HepG2 (cell line): ENCODE results near the gene ACSS2. TPM values are rescaled to one million over a fixed set of nuclear protein-coding genes. Genes with fewer than 3 reads are reported as not detected.

ENCODE experiments used
- ATAC-seq: fragments of 200-7000 bp; cut with Tn5 transposase; 3 replicates; pipeline ENCODE4 v1.9.1; 2020; ENCODE audit warnings: mild to moderate bottlenecking, moderate library complexity
- BruUV-seq: library from RNA; stranded (reverse); fragments of 400-500 nt; replicated peaks from 2 replicates; lab custom pipeline; 2021; lab: Mats Ljungman, UMichigan
- CTCF ChIA-PET: fragments of 300-600 bp; formaldehyde crosslinking; extraction: SDS; loops from one replicate; lab custom pipeline; 2021; ENCODE audit warnings: low total read pairs, inconsistent platforms, low intra/inter-chr PET ratio; lab: Yijun Ruan, JAX
- POLR2A ChIA-PET: fragments of 350-600 bp; sonication (Branson Sonifier 250); formaldehyde crosslinking; loops from one replicate; lab custom pipeline; 2020; ENCODE audit warnings: antibody characterized with exemption, inconsistent platforms; lab: Yijun Ruan, JAX
- DNase-seq: peaks from one replicate; pipeline ENCODE4 v3.0.0-alpha.2; 2015; ENCODE audit warnings: low spot score
- FAIRE-seq: peaks from 3 replicates; lab custom pipeline; 2011; peaks lifted over from hg19 to GRCh38; lab: Jason Lieb, UNC
- H2AFZ ChIP-seq: one replicate; pipeline ENCODE4 v1.6.1; 2011; ENCODE audit warnings: low read length, inconsistent platforms
- H3K27ac ChIP-seq: fragments of 300-600 bp; 3 replicates; pipeline ENCODE4 v1.8.0; 2011; ENCODE audit warnings: mixed run types, mild to moderate bottlenecking, mixed read lengths, low read length, inconsistent platforms; ENCODE audit not compliant: insufficient read depth; ENCODE audit errors: extremely low read length
- H3K27me3 ChIP-seq, 2 experiments: fragments of 200-600 bp in 1 of 2; 2 replicates in 1 of 2; 3 replicates in 1 of 2; pipeline versions ENCODE4 v1.6.0 to v1.8.0; 2011; ENCODE audit warnings: low read length in 2 of 2, mild to moderate bottlenecking in 2 of 2, moderate library complexity in 2 of 2, inconsistent platforms in 1 of 2; ENCODE audit not compliant: insufficient read depth in 2 of 2, control insufficient read depth in 1 of 2
- H3K36me3 ChIP-seq, 2 experiments: fragments of 200-600 bp in 1 of 2; replicated peaks in 1 of 2; 2 replicates in 1 of 2; 3 replicates in 1 of 2; pipeline versions ENCODE4 v1.5.1 to v1.8.0; 2011; ENCODE audit warnings: low read length in 2 of 2, inconsistent platforms in 1 of 2; ENCODE audit not compliant: insufficient read depth in 2 of 2, control insufficient read depth in 1 of 2
- H3K4me1 ChIP-seq: 2 replicates; pipeline ENCODE4 v1.5.1; 2012; ENCODE audit warnings: low read length, inconsistent platforms; ENCODE audit not compliant: insufficient read depth
- H3K4me2 ChIP-seq: 2 replicates; pipeline ENCODE4 v1.6.0; 2011; ENCODE audit warnings: low read depth, low read length, inconsistent platforms
- H3K4me3 ChIP-seq, 3 experiments: fragments of 200-600 bp in 1 of 3; sonication (generic), shearing (Covaris generic) in 1 of 3; replicated peaks in 1 of 3; 2 replicates each; pipeline ENCODE4 v1.5.1; 2011 to 2016; ENCODE audit warnings: low read length in 3 of 3, inconsistent platforms in 2 of 3, low read depth in 2 of 3, mild to moderate bottlenecking in 2 of 3, control low read depth in 1 of 3, mixed read lengths in 1 of 3; ENCODE audit not compliant: insufficient read depth in 1 of 3
- H3K79me2 ChIP-seq: one replicate; pipeline ENCODE4 v1.6.1; 2011; ENCODE audit warnings: low read length, inconsistent platforms; ENCODE audit not compliant: insufficient read depth
- H3K9ac ChIP-seq: 2 replicates; pipeline ENCODE4 v1.6.0; 2011; ENCODE audit warnings: mild to moderate bottlenecking, low read depth, low read length, inconsistent platforms; ENCODE audit not compliant: insufficient read depth
- H3K9me3 ChIP-seq: 2 replicates; pipeline ENCODE4 v1.5.1; 2012; ENCODE audit warnings: mild to moderate bottlenecking, low read length
- H4K20me1 ChIP-seq: 2 replicates; pipeline ENCODE4 v1.6.0; 2011; ENCODE audit warnings: inconsistent platforms, mild to moderate bottlenecking, low read length, moderate library complexity; ENCODE audit not compliant: insufficient read depth
- ADNP ChIP-seq: sonication (generic); formaldehyde crosslinking; IDR thresholded peaks from 2 replicates; pipeline ENCODE4 v1.4.0; 2020; ENCODE audit warnings: missing genetic modification reagents
- MXI1 ChIP-seq: IDR thresholded peaks from 3 replicates; pipeline ENCODE4 v1.6.1; 2012; ENCODE audit warnings: low read depth, low read length, inconsistent platforms, borderline replicate concordance
- NONO ChIP-seq, 2 experiments: fragments of 450-650 bp in 1 of 2; sonication (generic) in 1 of 2; formaldehyde crosslinking in 1 of 2; IDR thresholded peaks in 1 of 2; conservative IDR thresholded peaks in 1 of 2; 2 replicates each; pipeline versions ENCODE4 v1.6.1 to v1.8.0; 2017 to 2022; ENCODE audit warnings: mild to moderate bottlenecking in 1 of 2, missing genetic modification reagents in 1 of 2, moderate library complexity in 1 of 2
- RFXANK ChIP-seq: IDR thresholded peaks from 2 replicates; pipeline ENCODE4 v1.6.1; 2016
- ZBTB21 ChIP-seq: sonication (generic); formaldehyde crosslinking; IDR thresholded peaks from 2 replicates; pipeline ENCODE4 v1.4.0; 2020; ENCODE audit warnings: missing genetic modification reagents
- ZBTB7B ChIP-seq: sonication (generic); formaldehyde crosslinking; IDR thresholded peaks from 2 replicates; pipeline ENCODE4 v1.4.0; 2020; ENCODE audit warnings: missing genetic modification reagents
- ZNF251 ChIP-seq: sonication (generic); formaldehyde crosslinking; IDR thresholded peaks from 2 replicates; pipeline ENCODE4 v1.9.0; 2021; ENCODE audit warnings: mild to moderate bottlenecking, missing genetic modification reagents
- ZNF432 ChIP-seq: sonication (generic); formaldehyde crosslinking; IDR thresholded peaks from 2 replicates; pipeline ENCODE4 v1.5.0; 2020; ENCODE audit warnings: missing genetic modification reagents, mild to moderate bottlenecking, borderline replicate concordance
- ZNF879 ChIP-seq: sonication (generic); formaldehyde crosslinking; IDR thresholded peaks from 2 replicates; pipeline ENCODE4 v1.8.1; 2023; ENCODE audit warnings: missing genetic modification reagents
- WGBS: methylation state at CpG from one replicate; pipeline ENCODE4 v1.1.6; 2017; ENCODE audit warnings: low lambda C conversion rate; 5-methylcytosine and 5-hydroxymethylcytosine counted together
- in situ Hi-C: cut with HindIII; loops from 2 replicates; pipeline ENCODE4 v1.10.0; 2017; ENCODE audit warnings: low pct_unique_long_range_greater_than_20kb; ENCODE audit not compliant: extremely low pct_ligation_motif_present
- intact Hi-C: fragments of 100-400 bp; cut with micrococcal nuclease; formaldehyde crosslinking; loops from one replicate; pipeline ENCODE4 v1.10.0; 2022; ENCODE audit not compliant: unreplicated experiment
- polyA plus RNA-seq, 8 experiments: library from polyadenylated mRNA; depleted of rRNA in 3 of 8; stranded (reverse) in 7 of 8; unstranded in 1 of 8; fragments of >200 nt; fragmentation: Illumina TruSeq in 4 of 8; extraction: Trizol in 4 of 8; gene quantifications; 2 replicates each; pipeline versions ENCODE4 v1.2.1 to v1.2.3, GENCODE V29; 2011 to 2016; ENCODE audit warnings: low read depth in 4 of 8, missing spikeins in 1 of 8, mixed read lengths in 1 of 8; ENCODE audit not compliant: insufficient read depth in 1 of 8
- total RNA-seq, 5 experiments: library from RNA; depleted of rRNA; stranded (reverse); fragments of >200 nt; fragmentation: Illumina TruSeq; extraction: Trizol; gene quantifications; 2 replicates each; pipeline ENCODE4 v1.2.3, GENCODE V29; 2016; ENCODE audit warnings: low read depth in 1 of 5
- TF ChIP-seq, protein P1 (sequence below): sonication (generic); formaldehyde crosslinking; conservative IDR thresholded peaks from 2 replicates; pipeline ENCODE4 v1.8.1; 2023; ENCODE audit warnings: missing genetic modification reagents
- TF ChIP-seq, protein P2 (sequence below): sonication (generic); formaldehyde crosslinking; IDR thresholded peaks from 2 replicates; pipeline ENCODE4 v1.5.0; 2020; ENCODE audit warnings: missing genetic modification reagents, mild to moderate bottlenecking, borderline replicate concordance
- TF ChIP-seq, protein P3 (sequence below): sonication (generic); formaldehyde crosslinking; IDR thresholded peaks from 2 replicates; pipeline ENCODE4 v1.5.1; 2020; ENCODE audit warnings: mild to moderate bottlenecking, missing genetic modification reagents, borderline replicate concordance

ACSS2 gene
- total and polyA plus RNA-seq, 2 of the 13 experiments (the other 11 are each of a cell fraction or from before 2014, with no cell fraction given), result 72.8 to 89.7 TPM

DNA sequence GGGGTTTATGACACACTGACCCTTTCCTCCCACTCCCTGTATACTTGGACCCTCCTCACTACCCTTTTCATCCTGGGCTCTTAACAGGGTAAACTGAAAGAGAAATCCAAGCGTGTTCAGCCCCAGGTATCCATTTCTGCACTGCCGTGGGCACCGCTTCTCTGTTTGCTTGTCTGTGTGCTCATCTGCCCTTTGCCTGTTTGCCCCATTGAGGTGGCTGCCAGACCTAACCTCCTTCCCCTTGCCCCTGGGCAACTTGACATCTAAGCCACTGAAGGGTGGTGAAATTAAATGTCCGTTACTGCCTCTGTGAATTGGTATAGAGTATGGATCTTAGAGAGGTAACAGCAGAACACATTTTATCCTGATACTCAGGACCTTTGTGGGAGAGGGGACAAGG, 38.7 kb downstream of the ACSS2 start:
- DNase-seq (no peak), FAIRE-seq (no peak)
- Histone ChIP-seq H3K4me2 (no peak overlapping the region), H3K4me3 (no peak overlapping the region), H4K20me1 (no peaks in the 10 kb centered on the region), H3K27me3 (no peaks in the 10 kb centered on the region), H3K9me3 (no peaks in the 10 kb centered on the region)
- TF ChIP-seq ZBTB21 (CRISPR knock-in tag), result no peak
- no peak for TF ChIP-seq ADNP (CRISPR knock-in tag)
- TF ChIP-seq, protein P1, sequence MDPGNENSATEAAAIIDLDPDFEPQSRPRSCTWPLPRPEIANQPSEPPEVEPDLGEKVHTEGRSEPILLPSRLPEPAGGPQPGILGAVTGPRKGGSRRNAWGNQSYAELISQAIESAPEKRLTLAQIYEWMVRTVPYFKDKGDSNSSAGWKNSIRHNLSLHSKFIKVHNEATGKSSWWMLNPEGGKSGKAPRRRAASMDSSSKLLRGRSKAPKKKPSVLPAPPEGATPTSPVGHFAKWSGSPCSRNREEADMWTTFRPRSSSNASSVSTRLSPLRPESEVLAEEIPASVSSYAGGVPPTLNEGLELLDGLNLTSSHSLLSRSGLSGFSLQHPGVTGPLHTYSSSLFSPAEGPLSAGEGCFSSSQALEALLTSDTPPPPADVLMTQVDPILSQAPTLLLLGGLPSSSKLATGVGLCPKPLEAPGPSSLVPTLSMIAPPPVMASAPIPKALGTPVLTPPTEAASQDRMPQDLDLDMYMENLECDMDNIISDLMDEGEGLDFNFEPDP, result no peak
- no peak for TF ChIP-seq ZNF432 (CRISPR knock-in tag)
- TF ChIP-seq ZNF879 (CRISPR knock-in tag), result no peak
- TF ChIP-seq, protein P2, sequence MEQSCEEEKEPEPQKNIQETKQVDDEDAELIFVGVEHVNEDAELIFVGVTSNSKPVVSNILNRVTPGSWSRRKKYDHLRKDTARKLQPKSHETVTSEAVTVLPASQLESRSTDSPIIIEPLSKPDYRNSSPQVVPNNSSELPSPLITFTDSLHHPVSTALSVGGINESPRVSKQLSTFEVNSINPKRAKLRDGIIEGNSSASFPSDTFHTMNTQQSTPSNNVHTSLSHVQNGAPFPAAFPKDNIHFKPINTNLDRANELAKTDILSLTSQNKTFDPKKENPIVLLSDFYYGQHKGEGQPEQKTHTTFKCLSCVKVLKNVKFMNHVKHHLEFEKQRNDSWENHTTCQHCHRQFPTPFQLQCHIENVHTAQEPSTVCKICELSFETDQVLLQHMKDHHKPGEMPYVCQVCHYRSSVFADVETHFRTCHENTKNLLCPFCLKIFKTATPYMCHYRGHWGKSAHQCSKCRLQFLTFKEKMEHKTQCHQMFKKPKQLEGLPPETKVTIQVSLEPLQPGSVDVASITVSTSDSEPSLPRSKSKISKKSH, result no peak
- TF ChIP-seq NONO (IDR thresholded peaks at IDR 0.05), result no peak
- TF ChIP-seq NONO (CRISPR knock-in tag; conservative IDR thresholded peaks at IDR 0.05), result no peak
- no peak for TF ChIP-seq RFXANK (CRISPR knock-in tag)
- TF ChIP-seq MXI1, result no peak
- no peak for TF ChIP-seq ZBTB7B (CRISPR knock-in tag)
- TF ChIP-seq, protein P3, sequence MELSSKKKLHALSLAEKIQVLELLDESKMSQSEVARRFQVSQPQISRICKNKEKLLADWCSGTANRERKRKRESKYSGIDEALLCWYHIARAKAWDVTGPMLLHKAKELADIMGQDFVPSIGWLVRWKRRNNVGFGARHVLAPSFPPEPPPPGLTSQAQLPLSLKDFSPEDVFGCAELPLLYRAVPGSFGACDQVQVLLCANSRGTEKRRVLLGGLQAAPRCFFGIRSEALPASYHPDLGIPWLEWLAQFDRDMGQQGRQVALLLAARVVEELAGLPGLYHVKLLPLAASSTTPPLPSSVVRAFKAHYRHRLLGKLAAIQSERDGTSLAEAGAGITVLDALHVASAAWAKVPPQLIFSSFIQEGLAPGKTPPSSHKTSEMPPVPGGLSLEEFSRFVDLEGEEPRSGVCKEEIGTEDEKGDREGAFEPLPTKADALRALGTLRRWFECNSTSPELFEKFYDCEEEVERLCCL (CRISPR knock-in tag), result no peak
- no peak for TF ChIP-seq ZNF251 (CRISPR knock-in tag)
- TF ChIP-seq, all 625 proteins: peak for 0
- POLR2A ChIA-PET, result interaction anchor here (1.3 kb wide), 1 partner anchor 39 kb away, joined by 3 read pairs; the partner anchor contains the start of gene ACSS2
- Histone ChIP-seq H2AFZ (no peak overlapping the region), H3K27ac (no peak overlapping the region), H3K36me3 (peaks cover under 1 to 20% of the 10 kb centered on the region in 2 experiments), H3K79me2 (no peaks in the 10 kb centered on the region), H3K9ac (no peak overlapping the region), H3K4me1 (peaks cover 21% of the 10 kb centered on the region)
- in situ Hi-C loops, result no loop called here
- intact Hi-C loops, result no loop called here
- ATAC-seq, result no peak
- no TSS peak for BruUV-seq
- WGBS, result 96% methylated on average over 4 of the region's 4 CpGs
- CTCF ChIA-PET, result no interaction called here
